Superior temporal gyrus (tissue), 1 donor: ENCODE results near the gene KCTD21.
A peak's percentile ranks its signal among the peaks of the same experiment; 100 is the strongest.
"Not testable (repeated sequence)": the region's sequence is repeated elsewhere in the genome, so short reads cannot be mapped to it uniquely, and the experiment has no call there.

Experiments
- DNase-seq: peaks from one replicate; pipeline ENCODE4 v3.0.0-alpha.2; 2016; ENCODE audit errors: extremely low spot score

Gene KCTD21, protein sequence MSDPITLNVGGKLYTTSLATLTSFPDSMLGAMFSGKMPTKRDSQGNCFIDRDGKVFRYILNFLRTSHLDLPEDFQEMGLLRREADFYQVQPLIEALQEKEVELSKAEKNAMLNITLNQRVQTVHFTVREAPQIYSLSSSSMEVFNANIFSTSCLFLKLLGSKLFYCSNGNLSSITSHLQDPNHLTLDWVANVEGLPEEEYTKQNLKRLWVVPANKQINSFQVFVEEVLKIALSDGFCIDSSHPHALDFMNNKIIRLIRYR

GRCh38 chr11:78188286-78189173 lies at the start of gene KCTD21, which contains the start of gene USP35:
Gene KCTD21, minus strand, starts transcription at chr11:78188626. Its CDS starts 14,072 bp downstream, at chr11:78174554.
Gene USP35, plus strand, starts transcription at chr11:78188919. Its CDS starts 7,327 bp downstream, at chr11:78196246.
- DNase-seq: peak; percentile 97

- no peak for DNase-seq
Measured at GRCh38 chr11:78237293-78238046, 49.0 kb upstream of the KCTD21 start.

DNA sequence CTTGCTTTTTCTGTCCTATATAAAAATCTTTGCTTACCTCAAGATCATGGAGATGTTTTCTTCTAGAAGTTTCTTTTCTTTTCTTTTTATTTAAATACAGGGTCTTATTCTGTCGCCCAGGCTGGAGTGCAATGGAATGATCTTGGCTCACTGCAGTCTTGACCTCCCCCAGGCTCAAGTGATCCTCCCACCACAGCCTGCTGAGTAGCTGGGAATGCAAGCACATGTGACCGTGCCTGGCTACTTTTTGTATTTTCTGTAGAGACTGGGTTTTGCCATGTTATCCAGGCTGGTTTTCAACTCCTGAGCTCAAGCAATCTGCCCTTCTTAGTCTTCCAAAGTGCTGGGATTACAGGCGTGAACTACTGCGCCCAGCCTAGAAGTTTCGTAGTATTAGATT lies 45.6 kb upstream of the KCTD21 start:
- DNase-seq: no peak

DNA sequence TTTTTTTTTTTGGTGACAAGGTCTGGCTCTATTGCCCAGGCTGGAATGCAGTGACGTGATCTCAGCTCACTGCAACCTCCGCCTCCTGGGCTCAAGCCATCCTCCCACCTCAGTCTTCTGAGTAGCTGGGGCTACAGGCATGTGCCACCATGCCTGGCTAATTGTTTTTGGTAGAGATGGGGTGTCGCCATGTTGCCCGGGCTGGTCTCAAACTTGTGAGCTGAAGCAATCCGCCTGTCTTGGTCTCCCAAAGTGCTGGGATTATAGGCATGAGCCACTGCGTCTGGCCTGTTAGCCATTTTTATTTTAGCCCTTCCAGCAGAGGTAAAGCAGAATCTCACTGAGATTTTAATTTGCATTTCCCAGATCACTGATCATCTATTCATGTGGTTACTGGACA lies 44.6 kb upstream of the KCTD21 start:
- not testable (repeated sequence) for DNase-seq

- no peak for DNase-seq
Measured at GRCh38 chr11:78231962-78232501, 43.6 kb upstream of the KCTD21 start.

DNA sequence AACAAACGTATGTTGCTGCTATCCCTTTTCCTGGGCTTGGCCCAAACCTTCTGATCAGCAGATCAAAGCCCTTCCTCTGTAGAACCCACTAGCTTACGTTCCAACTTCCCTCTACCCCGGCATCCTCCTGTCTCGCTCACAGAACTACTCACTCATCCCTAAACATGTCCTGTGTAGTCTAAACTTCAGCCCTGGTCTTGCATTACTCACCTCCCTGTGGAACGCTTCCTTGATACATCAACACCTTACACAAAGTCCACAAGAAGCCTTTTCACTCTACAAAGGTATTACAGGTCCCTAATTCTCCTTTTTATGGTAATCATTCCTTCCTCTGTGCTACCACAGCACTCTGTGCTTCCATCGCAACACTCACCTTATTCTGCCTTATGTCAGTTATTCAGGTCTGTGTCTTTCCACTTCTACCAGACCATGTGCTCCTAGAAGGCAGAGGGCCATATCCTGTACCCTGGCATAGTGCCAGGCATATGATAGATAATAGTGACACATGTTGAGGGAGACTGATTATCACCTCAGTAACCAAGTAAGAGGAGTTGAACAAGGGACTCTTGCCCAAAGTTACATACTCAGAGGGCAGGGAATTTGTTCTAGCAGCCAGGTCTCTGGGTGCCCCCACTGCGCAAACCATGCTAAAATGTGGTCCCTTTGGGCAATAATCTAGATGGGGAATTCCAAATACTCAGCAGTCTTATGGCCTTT lies 41.9 kb upstream of the KCTD21 start:
- no peak for DNase-seq

- no peak for DNase-seq
Measured at GRCh38 chr11:78229106-78229505, 40.7 kb upstream of the KCTD21 start.

DNA sequence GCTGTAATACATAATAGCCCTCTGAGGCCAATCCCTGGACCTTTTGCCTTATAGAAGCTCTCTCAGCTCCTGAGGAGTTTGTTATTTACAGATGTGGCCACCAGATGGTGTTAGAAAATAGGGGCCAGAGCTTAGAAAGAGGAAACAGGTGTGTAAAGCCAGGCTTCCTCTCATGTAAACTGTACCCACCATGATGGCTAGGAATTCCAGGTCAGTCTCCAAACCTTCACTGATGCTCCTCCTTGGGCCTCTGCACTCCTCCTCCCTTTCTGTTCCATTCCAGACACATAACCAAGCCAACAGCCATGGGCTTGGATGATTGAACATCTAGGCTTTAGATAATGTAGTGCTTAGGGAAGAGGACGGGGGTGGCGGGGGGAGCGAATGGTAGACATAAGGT lies 40.0 kb upstream of the KCTD21 start:
- DNase-seq: peak; percentile 90

DNA sequence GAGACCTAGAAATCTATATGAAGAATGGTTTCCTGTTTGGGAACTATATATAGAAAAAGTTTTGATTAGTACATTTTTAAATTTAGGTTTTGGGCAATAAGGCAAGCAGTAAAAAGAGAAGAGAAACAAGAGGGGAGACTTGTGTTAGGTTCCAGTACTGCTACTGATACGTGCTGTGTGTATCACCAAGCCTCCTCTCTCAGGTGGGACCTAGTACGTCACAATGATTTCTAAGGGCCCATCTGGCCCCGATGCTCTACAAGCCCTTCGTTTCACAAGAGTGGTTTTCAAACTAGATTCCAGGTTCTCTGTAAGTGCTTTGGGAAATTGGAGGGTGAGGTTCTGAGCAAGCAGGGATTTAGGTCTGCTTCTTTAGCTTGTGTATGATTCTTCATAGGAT lies 39.5 kb upstream of the KCTD21 start:
- DNase-seq: no peak

DNA sequence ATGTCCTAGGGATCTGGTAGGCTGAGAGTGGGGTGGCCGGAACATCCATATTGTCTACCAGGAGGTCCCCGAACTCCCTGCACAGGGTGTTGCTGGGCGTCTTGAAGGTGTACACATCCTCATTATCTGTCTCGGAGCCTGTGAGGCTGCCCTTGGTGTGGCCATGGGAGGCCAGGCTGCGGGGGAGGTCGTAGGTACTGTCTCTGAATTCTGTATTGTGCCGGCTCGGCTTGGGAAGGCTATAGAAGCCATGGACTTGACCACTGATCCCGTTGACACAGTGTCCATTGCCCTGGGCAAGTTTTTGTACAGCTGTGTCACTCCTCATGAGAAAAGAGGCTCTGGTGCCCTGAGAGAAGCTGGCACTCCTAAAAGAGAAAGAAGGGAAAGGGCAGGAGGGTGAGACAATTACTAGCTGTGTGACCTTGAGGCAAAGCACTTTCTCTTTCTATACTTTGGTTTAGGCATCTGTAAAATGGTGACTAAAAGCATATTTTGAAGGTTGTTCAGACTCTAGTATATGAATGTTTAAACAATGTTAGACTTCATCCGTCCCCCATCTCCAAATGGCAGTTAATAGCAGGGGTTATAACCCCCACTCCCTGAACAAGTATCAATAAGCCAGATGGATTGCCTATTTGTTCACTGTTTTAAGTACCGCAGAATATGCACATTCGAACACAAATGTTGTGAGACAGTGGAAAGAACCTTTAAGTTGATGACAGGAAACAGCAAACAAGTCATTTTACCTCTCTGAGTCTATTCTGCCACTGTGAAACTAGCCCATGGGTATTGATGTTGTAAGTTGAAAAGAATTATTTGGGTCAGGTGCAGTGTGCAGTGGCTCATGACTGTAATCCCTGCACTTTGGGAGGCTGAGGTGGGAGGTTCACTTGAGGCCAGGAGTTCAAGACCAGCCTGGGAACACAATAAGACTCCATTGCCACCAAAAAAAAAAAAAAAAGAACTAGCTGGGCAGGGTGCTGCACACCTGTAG lies 38.6 kb upstream of the KCTD21 start:
- DNase-seq: no peak

DNA sequence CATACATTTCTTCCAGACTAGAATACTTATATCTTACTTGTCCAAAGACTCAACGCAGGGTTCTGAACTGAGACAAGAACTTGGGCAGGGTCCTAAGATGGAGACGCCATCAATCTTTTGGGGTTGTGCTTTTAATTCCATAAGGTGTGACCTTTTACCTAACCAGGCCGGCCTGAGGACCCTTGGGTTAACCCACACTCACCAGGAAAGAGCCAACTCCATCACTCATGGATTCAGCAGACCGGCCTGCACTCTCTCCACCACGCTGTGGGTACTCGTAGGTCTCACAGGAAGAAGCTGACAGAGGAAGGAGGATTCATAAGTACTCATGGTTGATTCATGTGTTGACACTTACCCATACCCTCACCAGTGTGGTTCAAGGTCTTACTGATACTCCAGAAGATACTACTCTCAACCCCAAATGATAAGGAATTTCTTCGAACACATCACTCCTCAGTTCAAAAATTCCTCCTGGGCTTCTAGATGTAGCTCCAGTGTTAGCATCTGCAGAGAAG lies 36.5 kb upstream of the KCTD21 start:
- no peak for DNase-seq

- DNase-seq: no peak
Measured at GRCh38 chr11:78224506-78224905, 36.1 kb upstream of the KCTD21 start.

DNA sequence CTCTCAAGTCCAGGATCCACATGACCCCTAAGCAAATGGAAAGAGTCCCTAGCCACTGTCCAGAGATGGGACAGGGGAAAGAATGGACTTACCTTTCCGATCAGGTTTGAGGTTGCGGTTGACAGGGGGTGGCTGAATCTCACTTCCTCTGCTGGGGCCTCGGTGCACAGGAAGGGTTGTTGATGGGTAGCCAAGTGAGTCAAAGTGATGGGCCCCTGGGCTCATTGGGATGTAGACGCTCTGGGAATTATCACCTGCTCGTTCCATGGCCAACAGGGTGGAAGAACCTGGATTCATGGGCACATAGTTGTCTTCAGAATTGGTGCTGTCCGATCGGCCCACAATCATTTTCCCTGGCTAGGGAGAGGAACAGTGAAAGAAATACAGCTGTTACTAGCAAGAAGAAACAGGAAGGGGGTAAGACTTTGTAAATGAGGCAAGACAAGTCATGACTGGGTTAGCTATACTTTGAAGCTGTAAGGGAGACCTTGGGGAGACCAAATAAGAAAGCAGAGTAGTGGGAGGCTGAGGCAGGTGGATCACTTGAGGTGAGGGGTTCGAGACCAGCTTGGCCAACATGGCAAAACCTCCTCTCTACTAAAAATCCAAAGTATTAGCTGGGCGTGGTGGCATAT lies 35.0 kb upstream of the KCTD21 start:
- DNase-seq: no peak

- not testable (repeated sequence) for DNase-seq
Measured at GRCh38 chr11:78222726-78223125, 34.3 kb upstream of the KCTD21 start.

DNA sequence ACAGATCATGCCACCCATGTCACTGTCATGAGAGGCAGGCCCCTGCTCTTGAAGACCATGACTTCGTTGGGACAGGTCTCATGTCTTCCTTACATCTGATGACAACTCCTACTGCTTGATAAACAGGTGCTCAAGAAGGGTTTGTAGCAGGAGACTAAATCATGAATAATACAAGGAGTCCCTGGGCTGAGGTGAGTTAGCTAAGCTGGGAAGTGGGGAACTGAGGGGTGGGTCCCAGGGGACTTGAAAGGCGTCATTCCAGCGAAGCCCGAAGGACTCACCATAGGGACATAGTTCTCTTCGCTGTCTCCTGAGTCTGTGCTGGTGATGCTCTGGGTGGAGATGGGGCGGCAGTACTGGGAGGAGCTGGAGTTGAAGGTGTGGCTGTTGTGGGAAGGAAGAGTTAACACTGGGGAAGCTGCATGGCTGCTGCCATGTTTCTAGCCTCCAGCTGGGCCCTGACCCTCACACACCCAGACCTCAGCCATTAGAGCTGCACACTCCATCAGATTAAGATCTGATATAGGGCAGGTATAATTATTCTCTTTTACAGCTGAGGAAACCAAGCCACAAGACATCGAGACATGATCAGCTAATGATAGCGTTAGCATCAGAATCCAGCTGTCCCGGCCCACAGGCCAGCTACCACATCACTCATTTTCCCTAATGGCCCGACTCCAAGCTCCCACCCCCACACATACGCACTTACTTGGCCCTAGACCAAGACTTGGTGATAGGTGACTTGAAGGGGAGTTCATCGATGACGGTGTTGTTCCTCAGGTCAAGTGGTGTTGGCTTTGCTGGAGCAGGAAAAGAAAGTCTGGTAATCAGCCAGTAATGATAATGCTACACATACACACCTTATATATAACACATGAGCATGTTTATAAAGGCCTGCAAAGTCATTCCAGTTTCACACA lies 33.2 kb upstream of the KCTD21 start:
- no peak for DNase-seq

GRCh38 chr11:78220218-78221157 lies 32.1 kb upstream of the KCTD21 start:
- DNase-seq: no peak
